Right renal cortex interstitium (tissue), 3 donors: Measurements from ENCODE around the gene GDAP2. TPM values are rescaled to one million over a fixed set of nuclear protein-coding genes. Genes with fewer than 3 reads are reported as not detected.
"Not testable (repeated sequence)": the region's sequence is repeated elsewhere in the genome, so short reads cannot be mapped to it uniquely, and the experiment has no call there.

Experiments
- DNase-seq, 3 donors: peaks; one replicate each; pipeline ENCODE4 v3.0.0-alpha.2; 2013; ENCODE audit warnings: low read depth in 3 of 3, low spot score in 2 of 3
- polyA plus RNA-seq, 3 donors: library from polyadenylated mRNA; unstranded; fragments of 120-200 nt; gene quantifications; one replicate each; pipeline ENCODE4 v1.2.1, GENCODE V29; 2013; ENCODE audit not compliant: insufficient read length in 3 of 3

GDAP2 gene
- polyA plus RNA-seq, 3 donors = 19.9 to 22.3 (median 21.0) TPM

DNA sequence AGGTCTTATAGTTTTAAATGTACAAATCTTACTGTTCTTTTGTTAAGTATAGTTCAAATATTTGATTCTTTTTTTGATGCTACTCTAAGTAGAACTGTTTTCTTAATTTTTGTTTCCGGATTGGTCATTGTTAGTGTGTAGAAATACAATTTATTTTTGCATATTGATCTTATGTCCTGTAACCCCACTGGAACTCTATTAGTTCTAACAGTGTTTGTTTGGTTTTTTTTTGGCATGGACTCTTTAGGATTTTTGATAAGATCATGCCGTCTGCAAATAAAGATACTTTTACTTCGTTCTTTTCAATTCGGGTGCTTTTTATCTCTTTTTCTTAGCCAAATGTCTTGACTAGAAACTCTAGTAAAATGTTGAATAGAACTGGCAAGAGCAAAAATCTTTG lies 26.5 kb downstream of the GDAP2 start:
- no peak for DNase-seq

DNA sequence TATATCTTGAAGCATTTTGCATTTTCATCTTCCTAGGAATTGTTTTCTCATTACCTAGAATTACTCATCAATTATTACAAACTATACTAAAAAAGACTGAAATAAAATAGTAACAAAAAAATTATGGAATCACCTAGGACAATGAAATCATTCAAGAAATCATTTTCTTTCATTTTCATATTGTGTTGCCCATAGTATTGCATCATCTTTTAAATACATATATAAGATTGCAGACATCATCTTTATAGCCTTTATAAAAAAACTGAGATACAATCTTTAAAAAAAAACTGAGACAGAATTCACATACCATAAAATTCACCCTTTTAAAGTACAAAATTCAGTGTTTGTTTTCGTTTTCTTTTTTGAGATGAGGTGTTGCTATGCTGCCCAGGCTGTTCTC lies 29.6 kb downstream of the GDAP2 start:
- DNase-seq = no peak

DNA sequence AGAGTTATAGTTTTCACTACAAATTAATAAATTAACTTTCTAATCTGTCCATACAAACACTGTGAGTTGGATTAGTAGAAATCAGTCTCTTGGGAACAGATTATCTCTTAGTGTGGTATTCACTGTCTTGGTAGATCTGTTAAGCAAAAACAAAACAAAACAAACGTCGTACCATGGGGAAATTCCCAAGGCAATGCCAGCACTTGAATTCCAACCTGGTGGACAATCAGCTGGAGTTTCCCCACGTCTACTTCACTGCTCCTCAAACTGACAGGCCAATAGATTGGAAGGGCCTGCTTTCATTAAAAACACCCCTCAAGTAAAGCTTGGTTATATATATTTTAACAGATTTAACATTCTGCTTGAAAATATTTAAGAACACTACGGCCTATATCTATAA lies 31.9 kb downstream of the GDAP2 start:
- DNase-seq = no peak

DNA sequence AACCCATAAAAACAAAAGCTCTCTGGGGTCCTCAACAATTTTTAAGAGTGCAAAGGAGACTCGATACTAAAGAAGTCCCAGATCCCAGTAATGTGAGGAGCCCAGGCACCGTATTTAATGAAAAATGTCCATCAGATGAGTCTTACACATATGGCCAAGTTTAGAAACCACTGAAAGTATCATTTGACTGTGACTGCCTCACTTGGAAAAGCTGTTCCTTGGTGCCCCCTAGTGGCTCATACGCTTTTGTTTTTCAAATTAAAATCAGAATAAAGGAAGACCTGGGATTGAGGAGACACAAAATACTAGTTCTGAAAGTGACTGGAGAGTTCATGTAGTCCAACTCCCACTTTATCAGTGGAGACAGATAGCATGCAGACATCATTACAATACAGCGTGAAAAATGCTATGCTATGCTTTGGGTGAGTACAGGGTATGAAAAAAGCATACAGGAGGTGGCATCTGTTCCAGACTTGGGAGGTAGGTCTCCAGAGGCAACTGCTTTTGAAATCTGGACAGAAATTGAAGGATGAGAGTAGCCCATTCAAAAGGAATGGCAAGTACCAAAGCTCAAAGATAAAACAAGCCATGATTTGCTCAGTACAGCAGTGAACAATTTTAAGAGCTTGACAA lies 33.8 kb downstream of the GDAP2 start:
- DNase-seq = peak; percentile 25 to 56 (median 34)

DNA sequence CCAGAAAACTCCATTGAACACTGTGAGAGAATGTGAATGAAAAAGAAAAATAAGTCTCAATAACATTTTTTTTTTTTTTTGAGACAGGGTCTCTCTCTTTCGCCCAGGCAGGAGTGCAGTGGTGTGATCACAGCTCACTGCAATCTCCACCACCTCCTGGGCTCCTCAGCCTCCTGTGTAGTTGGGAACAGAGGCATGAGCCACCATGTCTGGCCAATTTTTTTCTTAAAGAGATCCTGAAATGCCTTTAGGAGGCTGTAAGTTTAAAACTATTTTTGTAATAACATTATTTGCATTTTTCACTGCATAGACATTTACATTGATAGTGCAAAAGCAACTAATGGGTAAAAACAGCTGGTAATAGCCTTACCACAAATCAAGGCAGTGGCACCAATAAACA lies 35.3 kb downstream of the GDAP2 start:
- no peak for DNase-seq

DNA sequence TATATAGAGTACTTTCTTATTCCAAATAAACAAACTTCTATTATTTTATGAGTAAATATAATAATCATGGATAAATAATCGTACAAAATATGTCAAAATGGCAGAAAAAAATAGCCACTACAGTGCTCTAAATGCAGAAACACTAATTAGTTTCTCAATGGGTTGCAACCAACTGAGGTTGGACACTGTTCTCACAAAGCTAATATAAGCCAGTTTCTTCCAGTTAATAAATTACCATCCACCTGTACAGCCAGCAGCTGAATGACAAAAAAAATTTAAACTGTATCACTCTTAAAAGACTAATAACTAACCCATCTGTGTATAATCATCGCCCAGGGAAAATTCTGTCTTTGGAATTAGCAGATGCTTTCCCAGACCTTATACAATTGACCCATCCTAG lies 36.9 kb downstream of the GDAP2 start:
- DNase-seq = no peak

DNA sequence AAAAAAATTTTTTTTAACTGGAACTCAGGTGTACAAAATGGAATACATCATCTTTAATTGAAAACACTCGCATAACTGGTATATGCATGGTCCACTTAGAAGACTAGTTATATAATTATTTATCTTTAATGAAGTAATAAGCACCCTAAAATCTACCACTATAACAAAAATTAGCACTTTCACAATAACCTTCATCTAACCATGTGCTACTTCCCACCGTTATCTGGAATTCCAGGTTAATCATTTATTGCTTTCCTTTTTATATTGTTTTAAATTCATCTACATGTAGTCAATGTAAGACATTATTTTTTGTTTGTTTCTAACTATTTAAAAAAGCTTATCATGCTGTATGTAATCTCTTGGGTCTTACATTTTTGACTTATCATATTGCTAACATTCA lies 39.0 kb downstream of the GDAP2 start:
- DNase-seq = no peak

DNA sequence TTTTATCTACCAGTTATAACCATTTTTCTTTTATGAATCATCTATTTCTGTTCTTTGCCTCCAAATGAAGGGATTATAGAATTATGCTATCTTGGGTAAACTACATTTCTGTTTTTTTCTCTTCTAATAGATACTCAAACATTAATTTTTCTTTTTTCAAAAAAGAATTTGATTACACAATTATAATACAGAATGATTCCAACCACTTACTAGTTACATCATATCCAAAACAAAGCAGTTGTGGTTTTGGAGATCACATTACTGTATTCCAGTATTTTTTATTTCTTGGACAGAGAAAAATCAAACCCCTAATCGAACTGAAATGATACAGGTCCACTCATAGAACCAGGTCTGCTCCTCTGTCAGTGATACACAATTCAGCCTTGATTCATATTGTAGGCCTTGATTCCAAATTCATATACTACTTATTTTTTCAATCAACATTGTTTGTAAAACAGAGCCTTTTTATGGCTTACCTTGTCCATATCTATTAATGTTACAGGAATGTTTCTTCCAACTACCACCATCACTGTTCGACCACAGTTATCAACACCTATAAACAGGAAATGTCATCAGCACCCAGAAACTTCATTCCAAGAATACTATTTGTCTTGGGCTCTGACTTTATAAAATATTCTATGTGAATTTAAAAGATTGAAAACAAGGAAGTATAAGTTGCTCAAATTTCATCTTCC lies 43.2 kb downstream of the GDAP2 start:
- DNase-seq = no peak

DNA sequence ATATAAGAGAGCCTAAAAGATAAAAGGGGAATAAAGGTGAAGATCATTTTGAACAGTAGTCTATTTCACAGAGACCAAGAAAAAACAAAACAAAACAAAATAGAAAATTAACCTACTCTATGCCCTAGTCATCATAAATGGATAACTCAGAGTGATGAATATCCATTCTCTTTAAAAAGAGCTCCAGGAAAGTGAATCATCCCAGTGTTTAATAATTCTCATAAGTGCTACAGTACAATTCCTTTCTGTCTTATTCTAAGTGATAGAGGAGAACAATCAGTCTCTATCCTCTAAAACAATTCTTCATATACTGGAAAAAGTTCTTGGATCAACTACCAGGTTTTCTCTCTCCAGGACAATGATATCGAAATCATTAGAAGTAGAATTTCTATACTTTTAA lies 45.8 kb downstream of the GDAP2 start:
- no peak for DNase-seq

DNA sequence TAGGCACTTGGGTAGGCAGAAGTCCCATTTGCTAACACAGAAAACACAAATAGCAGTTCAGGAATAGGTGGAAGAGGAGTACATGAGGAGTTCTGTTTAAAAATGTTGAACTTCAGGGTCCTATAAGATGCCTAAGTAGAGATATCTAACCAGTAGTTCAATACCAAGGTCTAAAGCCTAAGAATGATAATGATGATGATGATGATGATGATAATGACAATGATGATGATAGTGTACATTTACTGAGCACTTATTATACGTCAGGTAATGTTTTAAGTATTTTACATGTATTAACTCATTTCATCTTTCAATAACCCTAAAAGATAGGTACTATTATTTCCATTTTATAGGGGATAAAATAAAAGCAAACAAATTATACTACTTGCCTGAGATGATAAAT lies 50.1 kb downstream of the GDAP2 start:
- DNase-seq = no peak

DNA sequence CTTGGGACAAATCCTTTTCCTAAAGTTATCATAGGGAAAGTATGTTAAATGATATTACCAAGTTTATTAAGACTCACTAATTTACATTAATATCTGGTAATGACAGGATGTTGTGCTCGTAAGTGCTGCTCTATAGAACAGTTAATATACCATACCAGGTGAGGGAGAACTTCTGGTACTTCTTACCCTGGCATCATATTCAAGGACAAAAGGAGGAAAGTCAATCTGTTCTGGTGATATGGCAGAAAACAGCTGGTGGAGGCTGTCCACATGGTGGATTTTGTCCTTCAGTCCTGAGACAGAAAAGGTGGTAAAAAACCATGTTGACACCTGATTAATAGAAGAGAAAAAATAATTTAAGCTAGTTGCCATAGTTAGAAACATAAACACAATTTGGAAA lies 51.6 kb downstream of the GDAP2 start:
- DNase-seq = no peak

DNA sequence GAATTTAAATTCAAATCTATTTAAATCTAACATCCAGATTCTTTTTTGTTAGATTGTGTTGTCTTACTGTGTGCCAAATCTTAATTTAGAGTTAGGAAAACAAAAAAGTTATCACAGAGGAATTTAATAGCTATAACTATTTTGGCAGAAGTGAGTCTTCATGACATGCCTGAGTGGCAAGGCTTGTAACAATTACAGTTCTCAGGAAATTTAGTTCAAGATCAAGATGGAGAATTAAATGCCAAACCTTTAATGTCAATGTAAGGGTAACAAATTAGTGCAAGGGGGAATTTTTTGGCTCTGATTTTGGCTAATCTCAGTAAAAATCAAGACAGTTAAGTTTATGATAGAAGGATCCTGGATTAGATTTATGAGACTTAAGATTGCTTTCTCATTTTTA lies 58.4 kb downstream of the GDAP2 start:
- no peak for DNase-seq

DNA sequence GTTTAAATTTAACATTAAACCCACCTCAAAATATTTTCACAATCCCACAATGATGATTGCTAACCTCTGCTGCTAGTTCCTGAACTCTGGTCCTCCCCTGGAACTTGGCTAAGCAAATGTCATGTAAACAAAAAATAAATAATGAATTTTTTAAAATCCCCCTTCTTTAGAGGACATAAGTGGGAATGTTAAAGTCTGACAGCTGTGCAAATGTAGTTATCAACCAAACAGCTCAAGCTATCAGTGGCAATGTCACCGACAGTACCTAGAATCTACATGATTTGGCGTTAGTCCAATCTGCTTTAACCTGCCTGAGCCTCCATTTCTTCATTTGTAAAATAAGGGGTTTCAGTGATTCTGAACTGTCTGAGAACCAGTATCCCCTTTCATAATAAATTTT lies 67.7 kb downstream of the GDAP2 start:
- no peak for DNase-seq

DNA sequence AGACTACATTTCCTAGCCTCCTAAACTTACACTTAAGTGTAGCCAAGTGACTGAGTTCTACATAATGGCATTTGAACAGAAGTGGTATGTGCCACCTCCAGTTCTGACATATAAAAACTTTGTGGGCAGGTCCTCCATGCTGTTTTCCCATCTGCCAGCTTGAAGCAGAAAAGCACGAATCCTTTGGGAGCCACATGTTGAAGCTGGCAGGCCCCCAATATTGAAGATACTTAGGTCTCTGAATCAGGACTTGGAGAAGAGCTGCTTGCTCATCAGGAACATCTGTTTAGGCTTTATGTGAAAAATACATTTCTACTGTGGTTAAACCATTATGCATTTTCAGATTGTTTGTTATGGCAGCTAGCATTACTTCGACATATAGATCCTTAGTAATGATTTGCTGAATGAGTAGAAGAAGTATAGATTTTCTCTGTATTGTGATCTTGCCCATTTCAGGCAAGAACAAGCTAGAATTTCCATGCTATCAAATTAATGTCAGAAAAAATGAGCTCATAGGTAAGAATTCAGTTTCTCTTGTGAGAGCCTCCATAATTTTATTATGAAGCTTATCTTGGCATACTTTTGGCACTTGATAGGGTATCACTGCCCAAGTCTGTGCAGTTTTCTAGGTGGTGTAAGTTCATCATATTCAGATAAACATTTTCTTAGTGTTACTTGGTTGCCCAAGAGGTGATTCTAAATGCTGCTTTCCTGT lies 68.4 kb downstream of the GDAP2 start:
- DNase-seq = no peak

DNA sequence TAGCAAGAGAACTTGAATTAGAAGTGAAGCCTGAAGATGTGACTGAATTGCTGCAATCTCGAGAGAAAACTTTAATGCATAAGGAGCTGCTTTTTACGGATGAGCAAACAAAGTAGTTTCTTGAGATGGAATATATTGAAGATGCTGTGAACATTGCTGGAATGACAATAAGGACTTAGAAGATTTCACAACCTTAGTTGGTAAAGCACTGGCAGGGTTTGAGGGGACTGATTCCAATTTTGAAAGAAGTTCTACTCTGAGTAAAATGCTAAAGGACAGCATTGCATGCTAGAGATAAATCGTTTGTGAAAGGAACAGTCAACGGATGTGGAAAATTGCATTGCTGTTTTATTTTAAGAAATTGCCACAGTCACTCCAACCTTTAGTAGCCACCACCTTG lies 69.5 kb downstream of the GDAP2 start:
- no peak for DNase-seq

DNA sequence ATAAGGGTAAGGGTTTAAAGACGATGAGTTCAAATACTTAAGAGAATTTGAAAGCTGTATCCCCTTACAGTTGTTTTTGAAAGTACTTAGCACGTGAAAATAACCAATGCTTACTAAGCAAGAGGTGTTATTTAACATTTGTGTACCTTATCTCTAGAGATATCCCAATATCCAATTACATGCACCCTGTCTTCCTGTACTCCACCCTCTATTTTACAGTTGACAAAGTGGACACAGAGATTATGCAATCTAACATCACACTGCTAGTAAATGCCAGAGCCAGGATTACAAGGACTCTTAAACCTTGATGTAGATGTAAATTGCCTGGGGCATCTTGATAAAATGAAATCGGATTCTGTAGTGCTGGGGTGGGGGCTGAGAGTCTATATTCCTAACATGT lies 72.0 kb downstream of the GDAP2 start:
- no peak for DNase-seq

DNA sequence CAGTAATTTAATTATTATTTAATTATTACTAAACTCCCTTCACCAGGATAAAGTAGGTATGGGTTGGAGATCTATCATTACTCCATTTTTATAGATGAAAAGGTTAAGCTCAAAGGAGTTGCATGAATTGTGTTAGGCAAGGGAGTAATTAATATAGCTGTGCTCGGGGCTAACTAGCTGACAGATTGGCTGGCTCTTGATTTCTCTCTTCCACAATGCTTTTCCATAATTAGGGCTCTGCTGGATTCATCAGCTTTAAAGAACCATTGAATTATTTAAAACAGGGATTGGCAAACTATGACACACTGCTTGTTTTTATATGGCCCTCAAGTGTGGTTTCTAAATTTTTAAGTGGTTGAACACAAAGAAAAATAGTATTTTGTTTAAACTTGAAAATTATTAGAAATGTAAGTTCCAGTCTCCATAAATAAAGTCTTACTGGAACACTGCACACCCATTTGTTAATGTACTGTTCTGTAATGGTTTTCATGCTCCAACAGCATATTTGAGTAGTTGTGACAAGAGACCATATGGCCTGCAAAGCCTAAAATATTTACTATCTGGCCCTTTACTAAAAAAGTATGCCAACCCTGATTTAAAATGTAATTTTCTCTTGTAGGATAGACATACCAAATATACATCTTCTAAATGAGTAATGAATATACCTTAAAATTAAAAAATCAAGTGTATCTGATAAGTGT lies 76.4 kb downstream of the GDAP2 start:
- DNase-seq = no peak

DNA sequence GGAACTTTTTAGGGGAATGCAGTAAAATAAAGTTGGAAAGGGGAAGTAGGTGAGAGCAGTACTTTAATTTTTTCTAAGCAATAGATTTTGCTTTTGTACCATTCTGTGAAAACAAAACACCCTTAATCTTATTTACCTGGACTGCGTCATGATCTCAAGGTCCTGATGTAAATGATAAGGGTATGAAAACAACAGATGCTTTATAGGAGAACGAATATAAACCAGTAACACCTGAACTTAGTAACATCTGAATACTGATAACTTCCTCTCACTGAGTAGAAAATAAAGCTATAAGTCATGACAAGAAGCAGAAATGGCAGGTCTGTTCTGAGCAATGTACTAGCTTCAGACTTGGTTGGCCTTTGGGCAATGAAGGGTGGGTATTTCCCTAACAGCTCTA lies 77.7 kb downstream of the GDAP2 start:
- no peak for DNase-seq

DNA sequence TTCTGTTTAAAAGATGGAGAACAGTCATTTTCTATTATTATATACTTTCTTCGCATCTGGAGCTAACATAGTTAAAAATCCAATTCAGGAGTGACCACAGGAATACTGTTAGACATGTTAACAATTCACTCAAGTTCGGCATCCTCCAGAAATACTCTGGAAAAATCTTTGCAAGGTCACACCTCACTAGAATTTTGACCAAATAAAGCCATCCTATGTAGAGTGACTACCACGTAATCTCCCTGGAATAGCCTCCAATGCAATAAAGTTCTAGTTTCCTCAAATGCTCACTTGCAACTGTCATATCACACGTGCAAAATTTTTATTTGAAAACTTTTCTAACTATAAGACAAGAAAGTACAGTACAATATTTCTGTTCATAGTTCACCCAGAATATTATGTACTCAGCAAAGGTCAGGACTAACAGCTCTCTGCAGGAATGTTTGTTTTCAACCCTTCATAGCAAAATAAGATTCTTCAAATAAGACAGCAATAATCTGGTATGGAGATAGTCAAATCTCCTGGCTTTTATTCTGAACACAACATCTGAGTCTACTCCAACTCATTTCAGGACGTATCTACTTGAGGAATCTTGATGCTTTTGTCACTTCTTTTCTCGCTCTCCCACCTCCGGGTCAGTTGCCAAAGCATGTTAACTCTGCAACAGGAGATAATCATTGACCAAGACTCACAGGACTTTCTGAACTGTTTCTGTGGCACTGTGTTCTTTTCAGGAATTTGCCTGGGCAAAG lies 82.6 kb downstream of the GDAP2 start:
- no peak for DNase-seq

DNA sequence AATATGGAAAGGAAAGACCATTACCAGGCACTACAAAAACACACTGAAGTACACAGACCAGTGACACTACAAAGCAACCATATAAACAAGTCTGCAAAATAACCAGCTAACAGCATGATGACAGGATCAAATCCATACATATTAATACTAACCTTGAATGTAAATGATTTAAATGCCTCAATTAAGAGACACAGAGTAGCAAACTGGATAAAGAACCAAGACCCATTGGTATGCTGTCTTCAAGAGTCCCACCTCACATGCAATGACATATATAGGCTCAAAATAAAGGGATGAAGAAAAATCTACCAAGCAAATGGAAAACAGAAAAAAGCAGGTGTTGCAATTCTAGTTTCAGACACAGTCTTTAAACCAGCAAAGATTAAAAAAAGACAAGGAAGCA lies 84.9 kb downstream of the GDAP2 start:
- not testable (repeated sequence) for DNase-seq

DNA sequence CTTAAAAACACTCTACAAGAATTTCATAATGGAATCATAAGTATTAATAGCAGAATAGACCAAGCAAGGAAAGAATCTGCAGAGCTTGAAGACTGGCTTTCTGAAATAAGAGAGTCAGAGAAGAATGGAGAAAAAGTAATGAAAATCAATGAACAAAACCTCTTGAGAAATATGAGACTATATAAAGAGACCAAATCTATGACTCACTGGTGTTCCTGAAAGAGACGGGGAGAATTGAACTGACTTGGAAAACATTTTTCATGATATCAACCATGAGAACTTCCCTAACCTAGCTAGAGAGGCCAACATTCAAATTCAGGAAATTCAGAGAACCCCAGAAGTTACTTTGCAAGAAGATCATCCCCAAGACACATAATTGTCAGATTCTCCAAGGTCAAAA lies 85.6 kb downstream of the GDAP2 start:
- DNase-seq = no peak
